Natural killer cell (primary cell): ENCODE measurements around the gene CDKN2B-AS1. TPM values are rescaled to one million over a fixed set of nuclear protein-coding genes. Genes with fewer than 3 reads are reported as not detected.

ENCODE experiments used
- ATAC-seq, 3 donors: fragments of 150-1000 bp in 2 of 3; fragments of 200-7000 bp in 1 of 3; cut with Tn5 transposase; 1 replicate in 1 of 3; 2 replicates in 2 of 3; pipeline ENCODE4 v1.10.0; 2021; ENCODE audit warnings: mild to moderate bottlenecking in 2 of 3, moderate library complexity in 2 of 3
- DNase-seq, 2 donors: peaks; one replicate each; pipeline versions ENCODE4 v3.0.0 to v3.0.0-alpha.2; 2013 to 2021; ENCODE audit warnings: mixed read lengths in 1 of 2
- H3K27ac ChIP-seq: one replicate; pipeline ENCODE4 v1.5.1; 2013; ENCODE audit warnings: mild to moderate bottlenecking, low read length
- H3K27me3 ChIP-seq: one replicate; pipeline ENCODE4 v1.6.1; 2013; ENCODE audit warnings: low read length; ENCODE audit not compliant: control insufficient read depth, insufficient read depth
- H3K36me3 ChIP-seq: one replicate; pipeline ENCODE4 v1.6.1; 2013; ENCODE audit warnings: low read length; ENCODE audit not compliant: control insufficient read depth, insufficient read depth
- H3K4me1 ChIP-seq: one replicate; pipeline ENCODE4 v1.6.1; 2013; ENCODE audit warnings: low read length; ENCODE audit not compliant: control insufficient read depth, insufficient read depth
- H3K4me3 ChIP-seq: one replicate; pipeline ENCODE4 v1.5.1; 2013; ENCODE audit warnings: low read length
- H3K9me3 ChIP-seq: one replicate; pipeline ENCODE4 v1.6.1; 2013; ENCODE audit warnings: low read length; ENCODE audit not compliant: control insufficient read depth, insufficient read depth
- H3K27ac Mint-ChIP-seq, 2 donors: one replicate each; pipeline ENCODE4 v1.8.0; 2022; ENCODE audit warnings: mild to moderate bottlenecking in 2 of 2, mixed read lengths in 2 of 2, moderate library complexity in 1 of 2
- H3K27me3 Mint-ChIP-seq, 2 donors: one replicate each; pipeline ENCODE4 v1.8.0; 2022; ENCODE audit warnings: low read depth in 2 of 2, mixed read lengths in 2 of 2
- H3K36me3 Mint-ChIP-seq: one replicate; pipeline ENCODE4 v1.8.0; 2022; ENCODE audit warnings: mixed read lengths
- H3K4me1 Mint-ChIP-seq, 2 donors: one replicate each; pipeline ENCODE4 v1.8.0; 2022; ENCODE audit warnings: mixed read lengths in 2 of 2
- H3K4me3 Mint-ChIP-seq: one replicate; pipeline ENCODE4 v1.8.0; 2022; ENCODE audit warnings: mild to moderate bottlenecking, moderate library complexity, mixed read lengths
- H3K9me3 Mint-ChIP-seq, 2 donors: one replicate each; pipeline ENCODE4 v1.8.0; 2022; ENCODE audit warnings: mixed read lengths in 2 of 2
- WGBS: methylation state at CpG from one replicate; pipeline ENCODE4 v1.1.7; 2013; ENCODE audit warnings: missing lambda C conversion rate; ENCODE audit not compliant: insufficient coverage; 5-methylcytosine and 5-hydroxymethylcytosine counted together
- intact Hi-C: fragments of 100-400 bp; cut with micrococcal nuclease; formaldehyde crosslinking; loops from one replicate; pipeline ENCODE4 v1.14.2; 2022
- total RNA-seq, 4 donors: library from RNA; stranded (reverse); fragments of 120-200 nt in 1 of 4; gene quantifications; one replicate each; pipeline versions ENCODE4 v1.2.3 to v1.2.4, GENCODE V29; 2013 to 2022
- TF ChIP-seq, protein P1 (sequence below): fragments of 200-600 bp; IDR thresholded peaks from one replicate; pipeline ENCODE4 v1.8.0; 2022; ENCODE audit warnings: antibody characterized with exemption

CDKN2B-AS1 gene
- total RNA-seq, 3 donors from 2014 or later (not counting 1 experiment from before 2014, with no cell fraction given), result 2.6 to 4.3 (median 3.1) TPM

DNA sequence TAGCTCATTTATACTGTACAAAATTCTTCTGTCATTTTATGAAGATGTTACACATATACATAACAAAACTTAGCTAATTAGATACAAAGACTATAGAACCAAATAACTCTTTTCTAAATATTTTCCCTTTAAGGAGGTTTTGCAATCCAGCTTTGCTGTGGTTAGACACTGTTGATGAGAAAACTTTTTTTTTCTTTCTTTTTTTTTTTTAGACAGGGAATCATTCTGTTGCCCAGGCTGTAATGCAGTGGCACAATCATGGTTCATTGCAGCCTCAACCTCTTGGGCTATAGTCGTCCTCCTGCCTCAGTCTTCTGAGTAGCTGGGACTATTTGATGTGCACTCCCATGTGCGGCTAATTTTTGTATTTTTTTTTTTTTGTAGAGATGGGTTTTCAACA lies 53.0 kb downstream of the CDKN2B-AS1 start:
- Mint-ChIP-seq H3K4me1 (peaks cover 11 to 13% of the 10 kb centered on the region in 2 donors), H3K27ac (no peak overlapping the region), H3K27me3 (peaks cover 7 to 14% of the 10 kb centered on the region in 2 donors), H3K36me3 (no peaks in the 10 kb centered on the region), H3K4me3 (no peak overlapping the region), H3K9me3 (no peaks in the 10 kb centered on the region)
- ATAC-seq (no peak), DNase-seq (no peak)
- no peaks in the 10 kb centered on the region for H3K9me3 ChIP-seq
- no peak overlapping the region for H3K4me3 ChIP-seq
- peaks cover 5% of the 10 kb centered on the region for H3K4me1 ChIP-seq
- WGBS, result 92% methylated on average over 2 of the region's 2 CpGs
- peaks cover 3% of the 10 kb centered on the region for H3K27me3 ChIP-seq
- no peaks in the 10 kb centered on the region for H3K36me3 ChIP-seq
- H3K27ac ChIP-seq, result no peak overlapping the region
- intact Hi-C loops, result no loop called here
- TF ChIP-seq, protein P1, sequence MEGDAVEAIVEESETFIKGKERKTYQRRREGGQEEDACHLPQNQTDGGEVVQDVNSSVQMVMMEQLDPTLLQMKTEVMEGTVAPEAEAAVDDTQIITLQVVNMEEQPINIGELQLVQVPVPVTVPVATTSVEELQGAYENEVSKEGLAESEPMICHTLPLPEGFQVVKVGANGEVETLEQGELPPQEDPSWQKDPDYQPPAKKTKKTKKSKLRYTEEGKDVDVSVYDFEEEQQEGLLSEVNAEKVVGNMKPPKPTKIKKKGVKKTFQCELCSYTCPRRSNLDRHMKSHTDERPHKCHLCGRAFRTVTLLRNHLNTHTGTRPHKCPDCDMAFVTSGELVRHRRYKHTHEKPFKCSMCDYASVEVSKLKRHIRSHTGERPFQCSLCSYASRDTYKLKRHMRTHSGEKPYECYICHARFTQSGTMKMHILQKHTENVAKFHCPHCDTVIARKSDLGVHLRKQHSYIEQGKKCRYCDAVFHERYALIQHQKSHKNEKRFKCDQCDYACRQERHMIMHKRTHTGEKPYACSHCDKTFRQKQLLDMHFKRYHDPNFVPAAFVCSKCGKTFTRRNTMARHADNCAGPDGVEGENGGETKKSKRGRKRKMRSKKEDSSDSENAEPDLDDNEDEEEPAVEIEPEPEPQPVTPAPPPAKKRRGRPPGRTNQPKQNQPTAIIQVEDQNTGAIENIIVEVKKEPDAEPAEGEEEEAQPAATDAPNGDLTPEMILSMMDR, result no peak

GRCh38 chr9:22049411-22049810 lies 54.8 kb downstream of the CDKN2B-AS1 start:
- Mint-ChIP-seq H3K27ac (no peak overlapping the region), H3K36me3 (no peaks in the 10 kb centered on the region), H3K9me3 (no peaks in the 10 kb centered on the region), H3K4me3 (no peak overlapping the region), H3K27me3 (peaks cover 0 to 3% of the 10 kb centered on the region in 2 donors), H3K4me1 (peaks cover 11 to 17% of the 10 kb centered on the region in 2 donors)
- H3K9me3 ChIP-seq, result no peaks in the 10 kb centered on the region
- 86% methylated on average over 1 of the region's 1 CpG for WGBS
- intact Hi-C loops, result no loop called here
- ATAC-seq (no peak), DNase-seq (no peak)
- H3K4me3 ChIP-seq, result no peak overlapping the region
- TF ChIP-seq, protein P1, result no peak
- peaks cover 5% of the 10 kb centered on the region for H3K4me1 ChIP-seq
- H3K27ac ChIP-seq, result no peak overlapping the region
- H3K27me3 ChIP-seq, result peaks cover 3% of the 10 kb centered on the region
- H3K36me3 ChIP-seq, result no peaks in the 10 kb centered on the region

- TF ChIP-seq, protein P1, result no peak
- Histone ChIP-seq H3K27me3 (peaks cover 3% of the 10 kb centered on the region), H3K27ac (no peak overlapping the region), H3K36me3 (no peaks in the 10 kb centered on the region), H3K4me1 (peaks cover 5% of the 10 kb centered on the region), H3K4me3 (no peak overlapping the region), H3K9me3 (no peaks in the 10 kb centered on the region)
- Mint-ChIP-seq H3K36me3 (no peaks in the 10 kb centered on the region), H3K27ac (peak overlapping the region; percentile 66 to 69), H3K4me3 (peak overlapping the region; percentile 68), H3K9me3 (no peaks in the 10 kb centered on the region), H3K27me3 (no peaks in the 10 kb centered on the region), H3K4me1 (peaks cover 11 to 17% of the 10 kb centered on the region in 2 donors)
- peak in 1 of 2 donors; percentile 35 for DNase-seq
- WGBS, result 15% methylated on average over 3 of the region's 4 CpGs
- intact Hi-C loops, result no loop called here
- ATAC-seq, result peak; percentile 70 to 85 (median 77)
These were observed 56.3 kb downstream of the CDKN2B-AS1 start for GRCh38 chr9:22050924-22051323.

DNA sequence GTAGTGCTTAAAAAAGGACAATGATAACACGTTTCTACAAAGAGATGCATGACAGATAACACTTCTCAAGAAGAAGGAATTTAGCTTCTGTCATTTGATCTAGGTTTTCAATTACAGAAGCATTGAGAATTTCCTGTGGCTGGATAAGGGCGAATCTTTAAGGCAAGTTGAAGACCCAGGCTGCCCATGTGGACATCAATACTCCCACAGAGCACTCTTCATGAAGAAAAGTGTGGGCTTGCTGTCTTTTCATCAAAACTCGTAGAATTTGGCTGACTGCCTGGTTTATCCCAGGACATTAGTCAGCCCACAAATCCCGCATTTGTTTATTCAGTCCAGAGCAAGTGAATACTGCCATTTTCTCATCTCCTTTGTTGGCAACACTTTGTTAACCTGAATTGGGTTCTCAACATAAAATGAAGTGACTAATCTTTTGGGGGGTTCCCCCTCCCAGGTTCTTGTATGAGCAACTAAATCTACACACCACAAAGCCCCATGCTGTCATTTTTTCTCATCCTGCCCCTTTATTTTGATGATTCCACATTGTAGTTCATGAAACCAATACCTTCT lies 57.9 kb downstream of the CDKN2B-AS1 start:
- Mint-ChIP-seq H3K27me3 (no peaks in the 10 kb centered on the region), H3K36me3 (no peaks in the 10 kb centered on the region), H3K4me3 (no peak overlapping the region), H3K27ac (peak overlapping the region in 1 of 2 donors; percentile 43), H3K4me1 (peaks cover 11 to 17% of the 10 kb centered on the region in 2 donors), H3K9me3 (no peaks in the 10 kb centered on the region)
- Histone ChIP-seq H3K36me3 (no peaks in the 10 kb centered on the region), H3K27ac (no peak overlapping the region), H3K27me3 (no peaks in the 10 kb centered on the region), H3K4me1 (peaks cover 5% of the 10 kb centered on the region), H3K4me3 (no peak overlapping the region), H3K9me3 (no peaks in the 10 kb centered on the region)
- ATAC-seq (no peak), DNase-seq (peak in 1 of 2 donors; percentile 17)
- WGBS, result 77% methylated on average over 4 of the region's 4 CpGs
- intact Hi-C loops, result no loop called here
- TF ChIP-seq, protein P1, result no peak
